HPDE6-E6E7 (cell line): ENCODE results near the gene ETV7.
A peak's percentile ranks its signal among the peaks of the same experiment; 100 is the strongest.

Experiments
- DNase-seq: peaks from one replicate; pipeline ENCODE4 v3.0.0; 2011; ENCODE audit warnings: missing footprints; ENCODE audit errors: extremely low spot score

Gene ETV7

GRCh38 chr6:36320475-36320874 lies 67.0 kb downstream of the ETV7 start:
- peak; percentile 20 for DNase-seq

- DNase-seq = no peak
Measured at GRCh38 chr6:36319821-36320220, 67.6 kb downstream of the ETV7 start.

GRCh38 chr6:36319436-36319762 lies 68.1 kb downstream of the ETV7 start:
- DNase-seq = no peak

- no peak for DNase-seq
Measured at GRCh38 chr6:36318690-36319435, 68.6 kb downstream of the ETV7 start.

- DNase-seq = no peak
Measured at GRCh38 chr6:36317623-36318022, 69.8 kb downstream of the ETV7 start.
